Neural crest cell (in vitro differentiated cells): ENCODE measurements around the gene DNAJC6. TPM values are rescaled to one million over a fixed set of nuclear protein-coding genes. Genes with fewer than 3 reads are reported as not detected.
"Not testable (repeated sequence)": the region's sequence is repeated elsewhere in the genome, so short reads cannot be mapped to it uniquely, and the experiment has no call there.

Experiments used
- DNase-seq: peaks from one replicate; pipeline ENCODE4 v3.0.0; 2021; ENCODE audit warnings: low read depth, mixed read lengths, low spot score
- H3K27ac Mint-ChIP-seq: one replicate; pipeline ENCODE4 v1.8.0; 2021; ENCODE audit warnings: mild to moderate bottlenecking, mixed read lengths; ENCODE audit not compliant: unreplicated experiment
- H3K27me3 Mint-ChIP-seq: 2 replicates; pipeline ENCODE4 v1.8.0; 2021; ENCODE audit warnings: low read depth, mild to moderate bottlenecking, mixed read lengths
- H3K36me3 Mint-ChIP-seq: 2 replicates; pipeline ENCODE4 v1.8.0; 2021; ENCODE audit warnings: low read depth, mild to moderate bottlenecking, mixed read lengths
- H3K4me1 Mint-ChIP-seq: 2 replicates; pipeline ENCODE4 v1.8.0; 2021; ENCODE audit warnings: mixed read lengths
- H3K4me3 Mint-ChIP-seq: one replicate; pipeline ENCODE4 v1.8.0; 2021; ENCODE audit warnings: mild to moderate bottlenecking, mixed read lengths
- H3K9me3 Mint-ChIP-seq: 2 replicates; pipeline ENCODE4 v1.8.0; 2021; ENCODE audit warnings: mixed read lengths
- CTCF ChIP-seq: fragments of 200-600 bp; sonication (generic); conservative IDR thresholded peaks from 2 replicates; pipeline ENCODE4 v1.5.0; 2021; ENCODE audit warnings: antibody characterized with exemption, mild to moderate bottlenecking
- total RNA-seq: library from RNA; stranded (reverse); gene quantifications from 2 replicates; pipeline ENCODE4 v1.2.1, GENCODE V29; 2021

Gene DNAJC6
- total RNA-seq, 1 donor from 2014 or later, result 2.4 TPM

GRCh38 chr1:65442442-65442841, 133.1 kb downstream of the DNAJC6 start:
- H3K4me1 Mint-ChIP-seq, result no peaks in the 10 kb centered on the region
- H3K27ac Mint-ChIP-seq, result no peak overlapping the region
- H3K36me3 Mint-ChIP-seq, result peaks cover 2% of the 10 kb centered on the region
- H3K9me3 Mint-ChIP-seq, result no peaks in the 10 kb centered on the region
- no peak for DNase-seq
- H3K27me3 Mint-ChIP-seq, result no peaks in the 10 kb centered on the region
- no peak for TF ChIP-seq CTCF
- H3K4me3 Mint-ChIP-seq, result no peak overlapping the region

GRCh38 chr1:65443647-65444046, 134.3 kb downstream of the DNAJC6 start:
- Mint-ChIP-seq H3K36me3 (peaks cover 2% of the 10 kb centered on the region), H3K4me1 (no peaks in the 10 kb centered on the region), H3K27ac (no peak overlapping the region), H3K9me3 (no peaks in the 10 kb centered on the region), H3K4me3 (no peak overlapping the region), H3K27me3 (no peaks in the 10 kb centered on the region)
- no peak for DNase-seq
- no peak for TF ChIP-seq CTCF

GRCh38 chr1:65444128-65444640, 134.8 kb downstream of the DNAJC6 start:
- Mint-ChIP-seq H3K9me3 (no peaks in the 10 kb centered on the region), H3K4me3 (no peak overlapping the region), H3K4me1 (no peaks in the 10 kb centered on the region), H3K27me3 (no peaks in the 10 kb centered on the region), H3K27ac (no peak overlapping the region), H3K36me3 (peaks cover 2% of the 10 kb centered on the region)
- TF ChIP-seq CTCF, result no peak
- no peak for DNase-seq

- no peak for TF ChIP-seq CTCF
- DNase-seq, result no peak
- Mint-ChIP-seq H3K27ac (no peak overlapping the region), H3K36me3 (peaks cover 2% of the 10 kb centered on the region), H3K4me1 (no peaks in the 10 kb centered on the region), H3K9me3 (no peaks in the 10 kb centered on the region), H3K27me3 (no peaks in the 10 kb centered on the region), H3K4me3 (no peak overlapping the region)
Measured at GRCh38 chr1:65445837-65446236, 136.5 kb downstream of the DNAJC6 start.

GRCh38 chr1:65449214-65449823, 140.0 kb downstream of the DNAJC6 start:
- no peaks in the 10 kb centered on the region for H3K27me3 Mint-ChIP-seq
- no peaks in the 10 kb centered on the region for H3K9me3 Mint-ChIP-seq
- no peak overlapping the region for H3K27ac Mint-ChIP-seq
- H3K36me3 Mint-ChIP-seq, result no peaks in the 10 kb centered on the region
- no peaks in the 10 kb centered on the region for H3K4me1 Mint-ChIP-seq
- H3K4me3 Mint-ChIP-seq, result no peak overlapping the region
- DNase-seq, result no peak
- TF ChIP-seq CTCF, result no peak

- H3K36me3 Mint-ChIP-seq, H3K27ac Mint-ChIP-seq, H3K4me3 Mint-ChIP-seq, H3K9me3 Mint-ChIP-seq, H3K27me3 Mint-ChIP-seq, DNase-seq: not testable (repeated sequence)
- peaks cover 10% of the 10 kb centered on the region for H3K4me1 Mint-ChIP-seq
Measured at GRCh38 chr1:65455678-65456077, 146.3 kb downstream of the DNAJC6 start.
